Thoracic aorta (tissue), 2 donors: ENCODE measurements around the gene MAPK8IP2. TPM values are rescaled to one million over a fixed set of nuclear protein-coding genes. Genes with fewer than 3 reads are reported as not detected.

Experiments used
- ATAC-seq: fragments of 150-250 bp; one replicate; pipeline ENCODE4 v1.8.0; 2017; ENCODE audit warnings: low read depth; ENCODE audit not compliant: insufficient number of reproducible peaks, low FRiP score
- DNase-seq: peaks from one replicate; pipeline ENCODE4 v3.0.0-alpha.2; 2020; ENCODE audit warnings: low spot score
- H3K27ac ChIP-seq, 2 donors: fragments of 200-600 bp; sonication (generic); 1 replicate in 1 of 2; 2 replicates in 1 of 2; pipeline ENCODE4 v1.5.1; 2016; ENCODE audit warnings: mild to moderate bottlenecking in 2 of 2, moderate library complexity in 2 of 2
- H3K27me3 ChIP-seq: fragments of 200-600 bp; sonication (generic); replicated peaks from 2 replicates; pipeline ENCODE4 v1.6.0; 2016; ENCODE audit warnings: mild to moderate bottlenecking; ENCODE audit not compliant: insufficient read depth
- H3K36me3 ChIP-seq: fragments of 200-600 bp; sonication (generic); one replicate; pipeline ENCODE4 v1.5.1; 2016
- H3K4me1 ChIP-seq, 2 donors: fragments of 200-600 bp; sonication (generic); 1 replicate in 1 of 2; 2 replicates in 1 of 2; pipeline versions ENCODE4 v1.5.1 to v1.6.0; 2016; ENCODE audit warnings: low read depth in 2 of 2, mild to moderate bottlenecking in 1 of 2; ENCODE audit not compliant: control insufficient read depth in 1 of 2
- H3K4me3 ChIP-seq: fragments of 200-600 bp; sonication (generic); 2 replicates; pipeline ENCODE4 v1.5.1; 2016; ENCODE audit warnings: mild to moderate bottlenecking
- H3K9me3 ChIP-seq: fragments of 200-600 bp; sonication (generic); 2 replicates; pipeline ENCODE4 v1.5.1; 2016
- CTCF ChIP-seq: fragments of 200-600 bp; sonication (generic); IDR thresholded peaks from one replicate; pipeline ENCODE4 v1.5.1; 2019; ENCODE audit warnings: antibody characterized with exemption
- total RNA-seq, 2 donors: library from RNA; depleted of rRNA; stranded (reverse); fragments of >200 nt; gene quantifications; one replicate each; pipeline versions ENCODE4 v1.1.0 to v1.2.3, GENCODE V29; 2016

MAPK8IP2 gene
- total RNA-seq, 2 donors from 2014 or later: 0.41 to 0.92 TPM

- H3K4me1 ChIP-seq: peaks cover 15 to 36% of the 10 kb centered on the region in 2 donors
- H3K27ac ChIP-seq: no peak overlapping the region
- ATAC-seq: no peak
- no peak overlapping the region for H3K4me3 ChIP-seq
- H3K36me3 ChIP-seq: no peaks in the 10 kb centered on the region
- no peaks in the 10 kb centered on the region for H3K9me3 ChIP-seq
- no peaks in the 10 kb centered on the region for H3K27me3 ChIP-seq
- DNase-seq: no peak
- TF ChIP-seq CTCF: no peak
Observed at GRCh38 chr22:50625131-50625567, 24.6 kb downstream of the MAPK8IP2 start.

GRCh38 chr22:50625568-50626313 is 25.1 kb downstream of the MAPK8IP2 start:
- peaks cover 15 to 31% of the 10 kb centered on the region in 2 donors for H3K4me1 ChIP-seq
- H3K27me3 ChIP-seq: no peaks in the 10 kb centered on the region
- ATAC-seq (no peak), DNase-seq (no peak)
- H3K9me3 ChIP-seq: no peaks in the 10 kb centered on the region
- no peak overlapping the region for H3K4me3 ChIP-seq
- no peak for TF ChIP-seq CTCF
- no peaks in the 10 kb centered on the region for H3K36me3 ChIP-seq
- no peak overlapping the region for H3K27ac ChIP-seq

DNA sequence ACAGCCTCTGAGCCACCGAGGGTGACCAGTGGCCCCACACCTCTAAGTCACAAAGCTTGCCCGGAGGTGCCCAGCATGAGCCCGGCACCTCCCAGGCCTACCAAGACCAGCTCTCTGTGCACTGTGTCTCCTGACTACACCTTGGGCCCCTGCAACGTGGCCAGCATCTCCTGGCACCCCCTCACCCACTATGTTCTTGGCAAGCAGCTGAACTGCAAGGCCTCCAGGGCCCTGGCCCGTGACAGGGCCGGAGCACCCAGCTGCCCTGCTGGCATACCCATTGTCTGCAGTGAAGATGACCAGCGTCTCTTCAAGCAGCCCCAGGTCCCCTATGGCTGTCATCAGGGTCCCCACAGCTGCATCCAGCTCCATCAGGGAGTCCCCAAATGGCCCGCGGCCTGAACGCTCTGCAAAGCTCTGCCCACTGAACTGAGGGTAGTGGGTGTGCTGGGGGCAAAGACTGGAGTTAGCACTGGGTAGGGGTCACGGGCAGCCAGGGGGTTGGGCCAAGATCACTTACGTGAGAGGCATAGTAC is 25.8 kb downstream of the MAPK8IP2 start:
- no peak for DNase-seq
- no peak overlapping the region for H3K4me3 ChIP-seq
- TF ChIP-seq CTCF: no peak
- H3K9me3 ChIP-seq: no peaks in the 10 kb centered on the region
- peaks cover 14 to 28% of the 10 kb centered on the region in 2 donors for H3K4me1 ChIP-seq
- no peaks in the 10 kb centered on the region for H3K27me3 ChIP-seq
- ATAC-seq: no peak
- H3K27ac ChIP-seq: no peak overlapping the region
- H3K36me3 ChIP-seq: no peaks in the 10 kb centered on the region

GRCh38 chr22:50626850-50627641 is 26.5 kb downstream of the MAPK8IP2 start:
- H3K27me3 ChIP-seq: no peaks in the 10 kb centered on the region
- DNase-seq (no peak), ATAC-seq (no peak)
- no peaks in the 10 kb centered on the region for H3K9me3 ChIP-seq
- no peaks in the 10 kb centered on the region for H3K36me3 ChIP-seq
- no peak for TF ChIP-seq CTCF
- H3K4me1 ChIP-seq: peaks cover 9 to 26% of the 10 kb centered on the region in 2 donors
- H3K4me3 ChIP-seq: peak overlapping the region; percentile 98
- H3K27ac ChIP-seq: peak overlapping the region; percentile 65 to 80
